HG03135 (cell line): Measurements from ENCODE around the gene HOATZ.

Experiments used
- ATAC-seq: cut with Tn5 transposase; IDR thresholded peaks from one replicate; pipeline ENCODE4 v1.9.1; 2021; ENCODE audit warnings: mild to moderate bottlenecking, moderate library complexity; ENCODE audit not compliant: unreplicated experiment

HOATZ gene

DNA sequence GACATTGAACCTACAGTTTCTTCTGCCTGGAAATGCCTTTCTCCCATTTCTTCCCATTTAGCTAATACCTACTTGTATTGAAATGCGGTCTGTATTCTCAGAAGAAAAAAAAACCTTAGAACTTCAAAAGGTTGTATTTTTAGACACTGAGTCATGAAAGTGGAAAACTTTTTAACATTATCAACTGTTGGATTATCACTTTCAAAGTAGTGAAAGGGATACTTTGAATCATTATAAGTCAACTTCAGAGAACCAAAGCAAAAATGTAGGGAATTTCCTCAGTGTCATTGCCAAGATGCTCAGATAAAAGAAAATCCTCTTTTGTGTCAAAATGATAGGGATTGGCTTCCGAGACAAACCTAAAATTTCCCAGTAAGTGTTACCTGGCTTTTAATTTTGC is 6.6 kb downstream of the HOATZ start:
- no peak for ATAC-seq

DNA sequence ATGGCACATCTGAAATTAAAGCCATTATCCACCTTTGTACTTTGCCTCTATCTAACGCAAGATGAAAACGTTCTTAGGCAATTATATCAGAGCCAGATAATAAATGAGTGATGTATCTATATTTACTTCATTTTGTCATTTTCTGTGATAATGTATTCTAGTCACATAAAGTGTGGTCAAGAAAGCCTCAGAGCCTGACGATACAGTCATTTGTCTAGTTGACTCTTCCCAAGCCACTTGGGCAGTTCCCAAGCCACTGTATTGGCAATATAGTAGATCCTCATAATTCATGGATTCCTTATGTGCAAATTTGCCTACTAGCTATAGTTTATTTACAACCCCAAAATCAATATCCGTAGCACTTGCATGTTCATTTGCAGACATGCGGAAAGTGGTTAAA is 7.8 kb downstream of the HOATZ start:
- ATAC-seq, result no peak

DNA sequence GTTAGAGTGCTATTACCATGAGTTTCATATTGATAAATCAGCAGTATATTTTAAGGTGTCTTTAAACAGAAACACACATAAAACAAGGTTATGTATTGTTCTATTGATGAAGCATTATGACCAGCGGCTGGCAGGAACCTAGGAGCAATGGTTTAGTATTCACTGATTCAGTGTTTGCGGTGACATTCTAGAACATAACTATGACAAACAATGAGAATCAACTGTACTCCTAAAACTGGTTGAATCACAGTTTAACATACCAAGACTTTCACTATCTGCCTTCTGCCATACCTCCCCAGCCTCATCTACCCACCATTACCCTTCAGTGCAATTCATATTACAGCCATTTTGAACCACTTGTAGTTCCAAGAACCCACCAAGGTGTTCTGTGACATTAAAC is 8.8 kb downstream of the HOATZ start:
- ATAC-seq, result no peak

DNA sequence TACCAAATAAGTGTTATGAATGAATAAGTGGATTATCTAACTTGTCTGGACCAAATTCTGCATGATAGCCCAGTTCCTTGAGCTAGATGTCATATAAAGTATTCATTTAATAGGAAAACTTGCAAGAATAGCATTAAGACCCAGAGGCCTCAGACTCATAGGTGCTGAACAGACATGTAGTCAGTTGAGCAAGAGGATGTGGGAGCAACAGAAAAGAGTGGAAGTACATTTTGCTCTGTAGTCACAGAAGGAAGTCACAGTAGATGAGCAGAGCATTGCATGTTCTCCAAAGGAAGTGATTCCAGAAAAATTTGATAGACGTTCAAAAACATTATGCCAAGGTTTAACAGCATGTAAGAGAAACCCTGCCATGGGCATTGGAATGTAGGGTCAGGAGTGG is 9.5 kb downstream of the HOATZ start:
- no peak for ATAC-seq

DNA sequence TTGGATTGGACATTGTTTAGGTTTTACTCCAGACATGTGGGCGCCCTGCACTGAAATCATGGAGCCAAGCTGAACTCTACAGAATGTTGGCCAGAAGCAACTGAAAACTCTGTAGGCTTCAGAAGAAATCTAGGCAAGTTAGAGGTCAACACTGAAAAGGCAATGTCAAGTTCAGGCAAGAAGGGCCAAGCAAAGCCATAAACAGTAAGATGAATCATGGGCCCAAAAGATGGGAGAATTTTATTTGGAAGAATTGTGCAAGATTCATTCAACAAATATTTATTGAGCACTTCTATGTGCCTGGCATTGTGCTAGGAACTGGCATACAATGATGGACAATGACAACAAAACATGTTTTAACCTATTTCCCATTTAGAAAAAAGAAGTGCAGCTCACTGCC is 10.9 kb downstream of the HOATZ start:
- ATAC-seq, result no peak

DNA sequence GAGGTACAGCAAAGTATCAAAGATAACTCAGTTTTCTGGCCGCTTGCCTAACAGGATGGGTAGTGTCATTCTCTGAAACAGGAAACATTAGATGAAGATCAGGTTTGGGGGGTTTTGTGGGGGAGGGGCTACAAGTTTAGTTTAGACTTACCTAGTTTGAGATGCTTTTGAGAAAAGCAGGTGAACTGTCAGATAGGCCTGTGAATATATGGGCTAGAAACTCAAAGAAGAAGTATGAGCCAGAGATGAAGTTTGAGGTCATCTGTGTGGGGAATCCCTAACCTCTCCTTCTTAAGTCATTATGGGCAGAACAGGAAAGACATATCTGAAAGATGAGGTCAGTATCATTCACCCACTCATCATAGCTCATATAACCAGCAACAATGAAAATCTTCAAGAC is 11.9 kb downstream of the HOATZ start:
- no peak for ATAC-seq

DNA sequence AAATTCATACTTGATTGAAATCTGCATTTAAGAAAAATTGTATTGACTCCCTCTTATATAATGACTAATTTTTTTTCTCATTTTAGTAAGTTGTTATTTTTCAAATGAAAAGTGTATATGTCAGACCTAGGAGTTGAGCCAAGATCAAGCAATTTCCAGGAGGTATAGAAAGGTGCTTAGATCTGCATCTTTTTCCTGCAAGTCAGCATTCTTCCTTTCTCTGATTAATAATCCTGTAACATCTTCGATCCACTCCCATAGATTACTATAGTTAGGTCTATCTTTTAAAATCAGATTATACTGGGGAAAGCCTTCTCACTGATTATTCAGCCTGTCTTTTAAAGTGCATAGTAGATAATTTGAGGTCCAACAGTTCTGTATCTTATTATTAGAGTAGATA is 12.7 kb downstream of the HOATZ start:
- no peak for ATAC-seq

DNA sequence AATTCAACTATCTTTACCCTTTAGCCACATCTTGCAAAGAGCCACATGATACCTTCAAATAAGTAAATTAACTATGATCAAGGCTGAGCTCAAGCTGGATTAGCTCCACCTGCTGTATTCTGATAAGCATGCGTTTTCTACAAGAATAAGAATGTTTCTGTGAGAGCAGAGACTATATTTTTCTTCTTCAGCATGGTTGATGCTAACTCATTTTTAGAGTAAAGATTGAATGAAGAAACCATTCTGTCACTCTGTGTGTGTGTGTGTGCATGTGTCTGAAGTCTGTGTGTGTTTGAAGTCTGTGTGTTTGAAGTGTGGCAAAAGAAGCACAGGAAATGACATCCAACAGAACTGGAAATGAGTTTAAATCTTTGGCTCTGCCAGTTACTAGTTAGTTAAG is 14.0 kb downstream of the HOATZ start:
- no peak for ATAC-seq

DNA sequence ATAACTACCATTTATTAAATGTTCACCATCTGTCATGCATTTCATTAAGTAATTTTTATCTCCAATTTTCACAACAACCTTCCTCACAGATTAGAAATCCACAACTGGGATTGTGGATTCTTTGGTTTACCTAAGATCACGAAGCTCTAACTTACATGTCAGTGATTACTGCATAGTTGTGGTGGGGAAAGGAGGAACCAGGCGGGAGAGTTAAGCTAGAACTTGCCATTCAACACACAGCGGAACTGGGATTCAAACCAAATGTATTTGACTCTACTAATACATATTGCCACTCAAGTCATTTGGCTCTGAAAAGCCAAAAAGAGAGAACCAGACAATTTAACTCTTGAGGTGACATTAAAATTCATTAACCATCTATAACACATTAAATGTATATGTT is 15.5 kb downstream of the HOATZ start:
- no peak for ATAC-seq

DNA sequence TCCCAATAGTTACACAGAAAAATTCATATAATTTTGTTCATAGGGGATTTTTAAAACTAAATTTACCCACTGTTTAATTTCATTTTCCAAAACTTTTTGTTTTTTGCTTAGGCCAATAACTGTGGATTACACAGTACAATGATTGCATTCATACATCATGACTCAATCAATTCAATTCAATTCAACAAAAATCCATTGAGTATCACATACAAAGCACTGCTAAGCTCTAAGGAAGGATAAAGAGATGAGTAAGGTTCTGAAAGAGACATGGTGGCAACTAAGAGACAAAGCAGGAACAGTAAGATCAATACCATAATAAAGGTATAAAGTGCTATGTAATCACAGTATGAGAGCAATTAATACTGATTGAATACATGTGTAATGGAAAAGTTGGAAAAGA is 16.6 kb downstream of the HOATZ start:
- ATAC-seq, result no peak

DNA sequence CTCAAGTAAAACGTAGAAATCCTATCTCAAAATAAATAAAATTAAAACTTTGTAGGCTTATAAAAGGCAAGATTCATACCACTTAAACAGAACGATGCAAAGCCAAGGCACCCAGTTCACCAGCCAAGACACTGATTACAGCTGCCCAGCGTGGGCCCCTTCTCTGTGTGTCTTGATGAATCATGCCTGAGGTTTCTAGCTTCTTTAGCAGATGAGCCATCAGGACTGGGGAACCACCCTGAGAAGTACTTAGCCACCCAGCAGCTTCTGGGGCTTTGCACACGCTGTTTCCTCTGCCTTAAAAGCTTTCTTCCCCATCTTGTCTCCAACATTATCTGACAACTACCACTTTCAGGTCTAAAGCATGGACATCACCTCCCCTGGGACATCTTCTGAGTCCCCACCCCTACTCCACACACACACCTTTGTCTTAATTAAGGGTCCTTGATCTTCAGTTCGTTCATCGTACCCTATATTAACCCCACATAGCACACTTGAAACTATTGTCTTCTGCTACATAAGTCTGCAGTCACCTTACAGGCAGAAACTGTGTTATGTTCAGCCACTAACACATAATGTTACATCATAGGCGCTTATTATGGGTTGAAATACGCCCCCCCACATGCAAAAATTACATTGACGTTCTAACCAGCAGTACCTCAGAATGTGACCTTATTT is 17.2 kb downstream of the HOATZ start:
- no peak for ATAC-seq

DNA sequence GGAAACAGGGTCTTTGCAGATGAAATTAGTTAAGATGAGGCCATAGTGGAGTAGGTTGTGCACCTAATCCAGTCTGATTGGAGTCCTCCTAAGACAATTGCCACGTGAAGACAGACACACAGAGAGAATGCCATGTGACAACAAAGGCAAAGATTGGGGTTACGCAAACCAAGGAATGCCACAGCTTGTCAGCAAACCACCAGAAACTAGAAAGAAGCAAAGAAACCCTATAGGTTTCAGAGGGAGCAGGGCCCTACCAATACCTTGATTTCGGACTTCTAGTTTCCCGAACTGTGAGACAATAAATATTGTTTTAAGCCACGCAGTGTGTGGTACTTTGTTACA is 17.8 kb downstream of the HOATZ start:
- no peak for ATAC-seq

DNA sequence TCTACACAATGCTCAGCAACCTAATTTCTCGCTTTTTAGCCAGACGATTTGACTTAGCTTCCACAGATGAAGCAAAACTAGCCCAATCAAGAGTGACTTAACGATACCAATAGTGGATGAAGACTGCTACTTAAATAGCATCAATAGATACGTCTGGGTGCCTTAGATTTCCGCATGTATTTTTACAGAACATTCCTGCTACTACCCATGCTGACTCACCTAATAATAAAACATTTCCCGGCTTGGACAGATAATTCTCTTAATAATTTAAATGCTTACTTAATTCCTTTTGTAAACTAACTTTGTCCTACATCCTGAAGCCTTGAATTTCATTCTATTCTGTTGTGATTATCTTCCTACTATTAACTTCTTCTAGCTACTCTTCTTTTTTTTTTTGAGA is 20.7 kb downstream of the HOATZ start:
- no peak for ATAC-seq

DNA sequence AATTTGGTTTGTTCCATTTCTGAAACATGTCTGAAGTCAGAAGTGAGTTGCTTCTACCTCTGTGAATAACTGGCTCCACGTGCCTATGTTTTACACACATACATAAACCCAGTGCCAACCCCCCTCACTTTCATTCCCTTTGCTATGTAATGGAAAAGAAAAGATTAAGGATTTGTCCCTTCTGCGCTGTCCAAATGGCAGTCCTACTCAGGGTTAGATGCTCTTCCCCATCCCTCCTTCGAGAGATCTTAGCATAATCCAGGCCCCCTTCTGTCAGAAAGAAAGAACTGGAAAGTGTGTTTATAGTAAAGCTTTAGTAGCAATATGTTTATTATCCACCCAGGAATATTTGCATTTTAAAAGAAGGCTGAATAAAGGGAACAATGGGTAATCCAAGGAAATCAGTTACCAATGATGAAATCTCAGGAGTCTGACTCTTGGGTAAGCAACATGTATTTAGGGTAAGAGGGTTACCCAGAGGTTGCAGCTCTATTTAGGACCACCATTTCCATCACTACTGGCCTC is 22.8 kb downstream of the HOATZ start:
- ATAC-seq, result no peak

DNA sequence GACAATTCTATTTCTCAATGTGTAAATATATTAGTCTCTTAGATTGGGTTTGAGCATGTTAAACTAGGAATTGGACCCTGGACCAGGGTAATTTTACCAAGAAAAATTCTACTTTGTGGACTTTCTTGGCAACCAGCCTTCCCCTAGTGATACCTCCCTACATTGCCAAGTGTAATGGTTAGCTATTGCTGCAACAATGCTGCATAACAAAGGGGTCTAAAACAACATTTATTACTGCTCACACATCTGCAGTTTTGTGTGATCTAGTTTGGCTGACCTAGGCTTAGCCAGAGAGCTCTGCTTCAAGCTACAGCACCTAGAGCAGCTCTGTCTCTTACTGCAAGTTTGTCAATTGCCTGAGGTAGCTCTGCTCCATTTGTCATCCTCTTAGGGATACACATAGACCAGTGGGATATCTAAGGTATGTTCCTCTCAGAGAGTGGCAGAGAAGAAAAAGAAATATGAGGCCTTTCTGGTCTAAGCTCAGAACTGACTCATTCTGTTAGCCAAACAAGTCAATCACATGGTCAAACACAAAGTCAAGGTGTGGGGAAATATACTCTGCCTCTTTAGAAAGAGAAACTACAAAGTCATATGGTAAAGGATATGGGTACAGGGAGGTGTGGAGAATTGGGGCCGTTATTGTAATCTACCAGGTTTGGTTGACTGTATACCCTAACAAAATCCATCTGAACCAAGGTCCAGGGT is 24.0 kb downstream of the HOATZ start:
- ATAC-seq, result no peak

DNA sequence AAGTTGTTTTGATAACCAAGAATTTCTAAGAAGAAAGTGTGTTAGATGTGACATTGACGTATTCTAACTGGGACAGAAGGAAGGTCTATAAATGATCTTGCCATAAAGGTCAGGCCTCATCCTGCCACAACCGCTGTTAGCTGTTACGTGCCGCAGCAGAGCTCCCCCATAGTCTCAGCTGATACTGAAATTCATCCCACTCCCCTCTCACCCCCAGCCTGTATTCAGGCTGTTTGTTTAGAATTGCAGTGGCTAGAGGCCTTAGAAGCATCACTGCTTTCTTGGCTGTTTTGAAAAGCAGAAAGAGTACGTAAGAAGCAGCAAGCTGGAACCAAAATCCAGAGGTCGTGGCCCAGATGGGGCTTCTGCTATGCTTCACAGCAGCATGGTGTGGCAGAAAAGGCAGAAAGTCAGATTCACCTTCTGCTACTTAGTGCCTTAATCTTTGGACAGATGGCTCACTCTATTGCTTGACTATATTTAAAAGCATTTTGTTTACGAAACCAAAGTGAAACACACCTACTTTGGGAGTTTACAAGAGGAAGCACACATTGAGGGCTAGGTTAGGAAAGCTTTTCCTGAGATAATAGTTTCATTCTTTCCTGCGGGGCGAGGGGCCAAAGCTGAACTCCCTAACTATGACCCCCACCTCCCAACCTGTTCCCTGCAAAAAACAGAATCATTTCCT is 25.0 kb downstream of the HOATZ start:
- ATAC-seq, result no peak

DNA sequence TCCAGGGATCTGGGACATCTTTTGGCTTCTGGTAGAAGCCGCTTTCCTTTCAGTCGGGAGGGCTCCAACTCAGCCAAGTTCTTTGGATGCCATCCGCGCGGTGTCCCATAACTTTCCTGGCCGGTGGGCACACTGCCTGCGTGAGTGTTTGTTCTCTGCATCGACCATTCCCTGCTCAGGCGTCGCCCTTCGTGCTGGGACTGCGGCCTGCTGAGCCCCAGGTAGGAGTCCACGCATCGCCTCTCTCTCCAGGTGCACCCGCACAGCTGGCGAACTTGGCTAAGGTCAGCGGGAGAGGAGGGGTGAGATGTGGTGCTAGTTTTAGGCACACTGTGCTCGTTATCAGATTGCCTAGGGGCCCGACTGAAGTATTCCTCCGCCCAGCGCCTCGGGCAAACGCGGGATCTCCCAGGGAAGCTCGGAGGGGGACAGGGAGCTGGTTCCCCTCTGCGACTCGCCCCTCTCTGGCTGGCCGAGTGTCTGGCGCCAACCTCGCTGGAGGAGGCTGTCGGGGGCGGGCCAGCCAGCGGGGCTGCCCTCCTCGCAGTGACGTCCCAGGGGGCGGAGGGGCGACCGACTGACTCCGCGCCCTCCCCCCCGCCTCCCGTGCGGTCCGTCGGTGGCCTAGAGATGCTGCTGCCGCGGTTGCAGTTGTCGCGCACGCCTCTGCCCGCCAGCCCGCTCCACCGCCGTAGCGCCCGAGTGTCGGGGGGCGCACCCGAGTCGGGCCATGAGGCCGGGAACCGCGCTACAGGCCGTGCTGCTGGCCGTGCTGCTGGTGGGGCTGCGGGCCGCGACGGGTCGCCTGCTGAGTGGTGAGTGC is 25.7 kb downstream of the HOATZ start, which contains the start of gene LAYN:
Gene LAYN (plus strand): TSS at position 607 of the 823 bp plus-strand sequence. CDS start 124 bp downstream, at position 731.
- ATAC-seq, result no peak

DNA sequence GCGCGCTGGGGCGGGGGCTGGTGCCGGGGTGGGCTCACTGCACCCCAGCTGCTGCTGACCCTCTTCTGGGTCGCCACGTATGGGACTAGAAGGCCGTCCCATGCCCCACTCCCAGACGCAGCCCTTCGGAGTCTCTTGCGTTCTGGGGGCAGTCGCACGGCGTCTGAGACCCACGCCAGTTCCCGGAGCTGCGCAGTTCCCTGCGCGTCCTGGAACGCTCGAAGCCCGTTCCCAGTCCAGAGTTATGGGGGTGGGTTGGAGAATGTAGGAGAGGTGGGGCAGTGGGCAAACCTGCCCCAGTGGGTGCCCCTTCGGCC is 26.3 kb downstream of the HOATZ start:
- ATAC-seq, result no peak

DNA sequence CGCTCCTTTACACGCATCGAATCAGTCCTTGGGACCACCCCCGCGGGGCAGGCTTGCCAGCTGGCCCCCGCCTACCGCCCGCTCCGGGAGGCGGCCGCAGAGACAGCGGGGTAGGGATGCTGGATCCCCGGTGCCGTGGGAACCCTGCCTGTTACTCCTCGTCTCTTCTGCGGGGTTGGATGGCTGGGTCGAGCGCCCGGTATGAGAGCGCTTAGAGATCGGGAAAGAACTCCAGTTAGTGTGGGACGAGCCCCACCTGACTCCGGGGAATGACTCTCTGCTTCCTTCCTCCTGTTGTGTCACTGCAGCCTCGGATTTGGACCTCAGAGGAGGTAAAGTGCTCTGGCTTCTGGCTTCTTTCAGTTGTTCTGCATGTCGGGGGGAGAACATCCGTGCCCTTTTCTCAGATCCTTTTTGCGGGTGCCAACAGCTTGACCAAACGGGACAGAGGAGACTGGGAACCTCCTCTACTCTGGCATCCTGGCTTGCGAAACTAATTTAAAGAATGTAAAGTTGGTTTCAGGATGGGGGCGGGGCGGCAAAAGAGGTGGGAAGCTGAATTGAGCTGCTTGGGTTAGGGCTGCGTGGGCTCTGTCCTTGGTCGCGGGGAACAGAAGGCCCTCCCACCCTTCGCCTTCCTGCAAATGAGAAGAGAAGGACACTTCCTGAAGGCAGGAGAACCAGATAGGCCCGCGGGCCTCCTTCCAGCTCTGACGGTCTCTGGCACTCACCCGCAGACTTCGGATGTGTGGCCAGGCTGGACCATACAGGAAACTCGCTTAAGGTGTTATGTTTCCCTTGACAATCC is 26.9 kb downstream of the HOATZ start:
- no peak for ATAC-seq

DNA sequence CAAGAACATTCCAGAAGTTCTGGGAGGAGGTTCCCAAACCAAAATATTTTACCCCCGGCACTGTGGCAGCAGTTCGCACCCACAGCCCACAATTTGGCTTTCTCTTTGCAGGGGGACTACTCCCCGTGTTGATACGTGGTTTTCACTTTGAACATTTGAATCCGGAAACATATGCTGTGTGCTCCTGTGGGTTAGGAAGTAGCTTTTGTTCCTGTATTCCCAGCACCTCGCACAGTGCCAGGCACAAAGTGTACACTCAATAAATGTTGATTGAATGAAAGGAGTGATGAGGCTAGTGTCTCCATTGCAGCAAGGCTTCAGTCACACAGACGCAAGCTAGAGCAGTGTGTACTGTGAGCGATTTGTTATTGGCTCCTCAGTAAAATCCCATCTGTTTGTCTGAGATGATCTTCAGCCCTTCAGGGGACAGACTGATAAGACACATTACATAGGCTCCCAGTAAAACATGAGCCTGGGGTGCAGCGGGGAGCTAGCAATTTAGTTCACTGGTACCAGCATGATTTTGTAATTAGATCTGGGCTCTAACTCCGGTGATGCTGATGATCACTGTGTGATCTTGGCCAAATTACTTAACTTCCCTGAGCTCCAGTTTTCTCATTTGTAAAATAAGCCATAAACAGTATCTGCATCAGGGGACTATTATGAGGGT is 28.2 kb downstream of the HOATZ start:
- no peak for ATAC-seq
